Panc1 (cell line): ENCODE results near the gene IL36RN. TPM values are rescaled to one million over a fixed set of nuclear protein-coding genes. Genes with fewer than 3 reads are reported as not detected.

Source experiments
- ATAC-seq: fragments of 200-7000 bp; cut with Tn5 transposase; 2 replicates; pipeline ENCODE4 v1.9.1; 2020; ENCODE audit warnings: mild to moderate bottlenecking, moderate library complexity
- BruUV-seq: library from RNA; stranded (reverse); fragments of 400-500 nt; replicated peaks from 2 replicates; lab custom pipeline; 2021; lab: Mats Ljungman, UMichigan
- CTCF ChIA-PET: fragments of 300-600 bp; sonication (Branson Sonifier 250); formaldehyde crosslinking; loops from one replicate; lab custom pipeline; 2022; ENCODE audit warnings: antibody characterized with exemption; lab: Charles Lee
- POLR2A ChIA-PET: fragments of 300-600 bp; sonication (Branson Sonifier 250); formaldehyde crosslinking; loops from one replicate; lab custom pipeline; 2022; ENCODE audit warnings: antibody characterized with exemption; lab: Charles Lee
- DNase-seq: peaks from one replicate; pipeline ENCODE4 v3.0.0-alpha.2; 2010; ENCODE audit warnings: low read depth, low spot score
- H3K27ac ChIP-seq: 2 replicates; pipeline ENCODE4 v1.5.1; 2011; ENCODE audit warnings: mild to moderate bottlenecking, low read length, inconsistent platforms
- H3K27me3 ChIP-seq: fragments of 200-500 bp; sonication (Bioruptor generic); 2 replicates; pipeline ENCODE4 v1.6.0; 2014; ENCODE audit warnings: low read length, inconsistent platforms; ENCODE audit not compliant: control insufficient read depth, insufficient read depth
- H3K36me3 ChIP-seq: fragments of 200-500 bp; sonication (Bioruptor generic); 2 replicates; pipeline ENCODE4 v1.5.1; 2014; ENCODE audit warnings: inconsistent platforms, mild to moderate bottlenecking, low read length, moderate library complexity; ENCODE audit not compliant: control insufficient read depth, insufficient read depth
- H3K4me1 ChIP-seq: 2 replicates; pipeline ENCODE4 v1.5.1; 2011; ENCODE audit warnings: inconsistent platforms, mild to moderate bottlenecking, low read length, moderate library complexity; ENCODE audit not compliant: control insufficient read depth, insufficient read depth
- H3K4me3 ChIP-seq, 2 experiments: 2 replicates each; pipeline ENCODE4 v1.5.1; 2011 to 2012; ENCODE audit warnings: low read depth in 2 of 2, low read length in 2 of 2, mild to moderate bottlenecking in 2 of 2, inconsistent platforms in 1 of 2, moderate library complexity in 1 of 2
- H3K9me3 ChIP-seq: fragments of 200-500 bp; sonication (Bioruptor generic); 2 replicates; pipeline ENCODE4 v1.5.1; 2014; ENCODE audit warnings: low read depth, mild to moderate bottlenecking, inconsistent platforms, low read length, moderate library complexity; ENCODE audit not compliant: control insufficient read depth, insufficient read depth
- CTCF ChIP-seq: fragments of 450-650 bp; IDR thresholded peaks from 2 replicates; pipeline ENCODE4 v1.5.1; 2017; ENCODE audit warnings: mild to moderate bottlenecking
- POLR2AphosphoS5 ChIP-seq: IDR thresholded peaks from 2 replicates; pipeline ENCODE4 v1.6.1; 2012; ENCODE audit warnings: mild to moderate bottlenecking, low read depth, low read length, moderate library complexity
- SIN3A ChIP-seq: IDR thresholded peaks from 2 replicates; pipeline ENCODE4 v1.6.1; 2012; ENCODE audit warnings: low read depth, mild to moderate bottlenecking, low read length, moderate library complexity, borderline replicate concordance; ENCODE audit not compliant: insufficient read depth
- TCF7L2 ChIP-seq: IDR thresholded peaks from 2 replicates; pipeline ENCODE4 v1.6.1; 2011; ENCODE audit warnings: mild to moderate bottlenecking, low read depth, low read length, inconsistent platforms
- in situ Hi-C: cut with HindIII; loops from 2 replicates; pipeline ENCODE4 v1.10.0; 2016; ENCODE audit warnings: low sequenced_read_pairs, low pct_unique_long_range_greater_than_20kb
- intact Hi-C: fragments of 100-400 bp; cut with micrococcal nuclease; formaldehyde crosslinking; loops from one replicate; pipeline ENCODE4 v1.10.0; 2022; ENCODE audit not compliant: unreplicated experiment
- total RNA-seq: library from RNA; stranded (reverse); gene quantifications from one replicate; pipeline ENCODE4 v1.2.1, GENCODE V29; 2021; ENCODE audit not compliant: unreplicated experiment
- TF ChIP-seq, protein P1 (sequence below), 2 experiments: IDR thresholded peaks; 2 replicates each; pipeline ENCODE4 v1.6.1; 2011 to 2012; ENCODE audit warnings: low read depth in 2 of 2, control low read depth in 1 of 2, low read length in 1 of 2, mild to moderate bottlenecking in 1 of 2, moderate library complexity in 1 of 2; ENCODE audit not compliant: insufficient read depth in 1 of 2

IL36RN gene
- total RNA-seq, 1 experiment from 2014 or later = not detected

- no peak overlapping the region for H3K4me3 ChIP-seq
- no peak for TF ChIP-seq SIN3A
- no peak for TF ChIP-seq POLR2AphosphoS5
- no peak for TF ChIP-seq TCF7L2
- TF ChIP-seq, protein P1, sequence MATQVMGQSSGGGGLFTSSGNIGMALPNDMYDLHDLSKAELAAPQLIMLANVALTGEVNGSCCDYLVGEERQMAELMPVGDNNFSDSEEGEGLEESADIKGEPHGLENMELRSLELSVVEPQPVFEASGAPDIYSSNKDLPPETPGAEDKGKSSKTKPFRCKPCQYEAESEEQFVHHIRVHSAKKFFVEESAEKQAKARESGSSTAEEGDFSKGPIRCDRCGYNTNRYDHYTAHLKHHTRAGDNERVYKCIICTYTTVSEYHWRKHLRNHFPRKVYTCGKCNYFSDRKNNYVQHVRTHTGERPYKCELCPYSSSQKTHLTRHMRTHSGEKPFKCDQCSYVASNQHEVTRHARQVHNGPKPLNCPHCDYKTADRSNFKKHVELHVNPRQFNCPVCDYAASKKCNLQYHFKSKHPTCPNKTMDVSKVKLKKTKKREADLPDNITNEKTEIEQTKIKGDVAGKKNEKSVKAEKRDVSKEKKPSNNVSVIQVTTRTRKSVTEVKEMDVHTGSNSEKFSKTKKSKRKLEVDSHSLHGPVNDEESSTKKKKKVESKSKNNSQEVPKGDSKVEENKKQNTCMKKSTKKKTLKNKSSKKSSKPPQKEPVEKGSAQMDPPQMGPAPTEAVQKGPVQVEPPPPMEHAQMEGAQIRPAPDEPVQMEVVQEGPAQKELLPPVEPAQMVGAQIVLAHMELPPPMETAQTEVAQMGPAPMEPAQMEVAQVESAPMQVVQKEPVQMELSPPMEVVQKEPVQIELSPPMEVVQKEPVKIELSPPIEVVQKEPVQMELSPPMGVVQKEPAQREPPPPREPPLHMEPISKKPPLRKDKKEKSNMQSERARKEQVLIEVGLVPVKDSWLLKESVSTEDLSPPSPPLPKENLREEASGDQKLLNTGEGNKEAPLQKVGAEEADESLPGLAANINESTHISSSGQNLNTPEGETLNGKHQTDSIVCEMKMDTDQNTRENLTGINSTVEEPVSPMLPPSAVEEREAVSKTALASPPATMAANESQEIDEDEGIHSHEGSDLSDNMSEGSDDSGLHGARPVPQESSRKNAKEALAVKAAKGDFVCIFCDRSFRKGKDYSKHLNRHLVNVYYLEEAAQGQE (IDR thresholded peaks at IDR 0.05; ENCODE audit: insufficient read depth in 1 of 2, low read depth in 2 of 2, low read length in 1 of 2) = no peak
- no peak for TF ChIP-seq CTCF
- H3K27ac ChIP-seq = no peak overlapping the region
- DNase-seq (no peak), ATAC-seq (no peak)
- no TSS peak for BruUV-seq
- peaks cover 5% of the 10 kb centered on the region; the same call in 1 of the 2 replicates for H3K27me3 ChIP-seq
- ChIA-PET POLR2A (no interaction called here), CTCF (no interaction called here)
- H3K36me3 ChIP-seq = no peaks in the 10 kb centered on the region
- H3K4me1 ChIP-seq = no peaks in the 10 kb centered on the region; the same call in 1 of the 2 replicates
- in situ Hi-C loops = no loop called here
- intact Hi-C loops = no loop called here
- H3K9me3 ChIP-seq = no peaks in the 10 kb centered on the region
Observed at GRCh38 chr2:113073325-113073834, 14.4 kb downstream of the IL36RN start.

- ChIA-PET CTCF (no interaction called here), POLR2A (no interaction called here)
- no peak overlapping the region for H3K4me3 ChIP-seq
- ATAC-seq (no peak), DNase-seq (no peak)
- no TSS peak for BruUV-seq
- no peaks in the 10 kb centered on the region; the same call in 1 of the 2 replicates for H3K4me1 ChIP-seq
- no peak overlapping the region for H3K27ac ChIP-seq
- in situ Hi-C loops (no loop called here), intact Hi-C loops (no loop called here)
- TF ChIP-seq POLR2AphosphoS5 (no peak), SIN3A (no peak), CTCF (no peak), TCF7L2 (no peak)
- TF ChIP-seq, protein P1 (IDR thresholded peaks at IDR 0.05; ENCODE audit: insufficient read depth in 1 of 2, low read depth in 2 of 2, low read length in 1 of 2) = no peak
- H3K9me3 ChIP-seq = no peaks in the 10 kb centered on the region
- 0 out of 2 replicates have a peak, but pooled peaks cover 2% of the 10 kb centered on the region for H3K27me3 ChIP-seq
- no peaks in the 10 kb centered on the region for H3K36me3 ChIP-seq
Observed at GRCh38 chr2:113075030-113075429, 16.0 kb downstream of the IL36RN start.
